ENCODE measurements around the gene RNF40. TPM values are rescaled to one million over a fixed set of nuclear protein-coding genes. Genes with fewer than 3 reads are reported as not detected.

The RNF40 gene
- total RNA-seq, 1 experiment from 2014 or later: 90.3 TPM

- H3K79me2 ChIP-seq (ENCODE audit: insufficient read depth, low read length): peaks cover 21% of the 10 kb centered on the region
- no peaks in the 10 kb centered on the region for H3K9me2 ChIP-seq (ENCODE audit: insufficient read depth)
- no peak overlapping the region for H2AFZ ChIP-seq (ENCODE audit: low read depth, low read length, poor library complexity, severe bottlenecking)
- H3K4me2 ChIP-seq (ENCODE audit: low read length): no peak overlapping the region
- no peak for TF ChIP-seq EGR1 (IDR thresholded peaks at IDR 0.05; ENCODE audit: low read depth)
- no peak for TF ChIP-seq CBX3 (IDR thresholded peaks at IDR 0.05; ENCODE audit: low read depth)
- no peak for TF ChIP-seq POLR2AphosphoS5 (IDR thresholded peaks at IDR 0.05; ENCODE audit: low read depth, low read length)
- TF ChIP-seq FOSL1 (IDR thresholded peaks at IDR 0.05; ENCODE audit: low read depth): no peak
- no peak for TF ChIP-seq ZBTB33 (IDR thresholded peaks at IDR 0.05; ENCODE audit: extremely low read depth, insufficient replicate concordance, low read length)
- POLR2A ChIA-PET: no interaction called here
- no peak overlapping the region for H3K9ac ChIP-seq (ENCODE audit: low read length)
- ATAC-seq (no peak), DNase-seq (ENCODE audit: low read depth, low spot score) (no peak)
- no peak overlapping the region for H3K27ac ChIP-seq (ENCODE audit: low read depth, low read length)
- H4K20me1 ChIP-seq (ENCODE audit: insufficient read depth): no peaks in the 10 kb centered on the region
- H3K27me3 ChIP-seq (ENCODE audit: insufficient read depth, low read length): no peaks in the 10 kb centered on the region
- intact Hi-C loops (cut with micrococcal nuclease): no loop called here
- CTCF ChIA-PET: no interaction called here
- no peaks in the 10 kb centered on the region for H3K9me3 ChIP-seq (ENCODE audit: control insufficient read depth in 1 of 2, insufficient read depth in 1 of 2, low read depth in 1 of 2, low read length in 2 of 2)
- peaks cover 7 to 22% of the 10 kb centered on the region in 2 experiments; a peak in 3 of 4 replicates for H3K4me1 ChIP-seq (ENCODE audit: control insufficient read depth in 1 of 2, insufficient read depth in 2 of 2, low read length in 2 of 2)
- RAD21 ChIA-PET (ENCODE audit: low non-redundant PET in 1 of 2, low total read pairs in 2 of 2, uncharacterized antibody in 2 of 2, unreplicated experiment in 2 of 2): no interaction called here
- no TSS peak for BruUV-seq (replicated peaks)
- H3K4me3 ChIP-seq (replicated peaks in 1 of 2; ENCODE audit: low read depth in 1 of 2, low read length in 2 of 2): no peak overlapping the region
- H3K36me3 ChIP-seq (ENCODE audit: control insufficient read depth in 1 of 2, insufficient read depth in 2 of 2, low read length in 2 of 2): peaks cover 9 to 14% of the 10 kb centered on the region in 2 experiments; a peak in 3 of 4 replicates
These were observed 21.4 kb downstream of the RNF40 start for GRCh38 chr16:30783280-30784109.

GRCh38 chr16:30784215-30784614 is 22.1 kb downstream of the RNF40 start:
- Histone ChIP-seq H3K27ac (ENCODE audit: low read depth, low read length) (no peak overlapping the region), H3K79me2 (ENCODE audit: insufficient read depth, low read length) (peaks cover 21% of the 10 kb centered on the region), H3K4me1 (ENCODE audit: control insufficient read depth in 1 of 2, insufficient read depth in 2 of 2, low read length in 2 of 2) (peaks cover 7 to 22% of the 10 kb centered on the region in 2 experiments; a peak in 3 of 4 replicates), H3K4me2 (ENCODE audit: low read length) (no peak overlapping the region), H3K9me3 (ENCODE audit: control insufficient read depth in 1 of 2, insufficient read depth in 1 of 2, low read depth in 1 of 2, low read length in 2 of 2) (no peaks in the 10 kb centered on the region), H3K4me3 (replicated peaks in 1 of 2; ENCODE audit: low read depth in 1 of 2, low read length in 2 of 2) (no peak overlapping the region), H2AFZ (ENCODE audit: low read depth, low read length, poor library complexity, severe bottlenecking) (no peak overlapping the region), H3K27me3 (ENCODE audit: insufficient read depth, low read length) (no peaks in the 10 kb centered on the region), H4K20me1 (ENCODE audit: insufficient read depth) (no peaks in the 10 kb centered on the region), H3K9me2 (ENCODE audit: insufficient read depth) (no peaks in the 10 kb centered on the region), H3K9ac (ENCODE audit: low read length) (no peak overlapping the region), H3K36me3 (ENCODE audit: control insufficient read depth in 1 of 2, insufficient read depth in 2 of 2, low read length in 2 of 2) (peaks cover 9 to 14% of the 10 kb centered on the region in 2 experiments; a peak in 3 of 4 replicates)
- intact Hi-C loops (cut with micrococcal nuclease): no loop called here
- CTCF ChIA-PET: no interaction called here
- no peak for TF ChIP-seq ZNF274 (IDR thresholded peaks at IDR 0.05; ENCODE audit: low read depth, low read length)
- RAD21 ChIA-PET (ENCODE audit: low non-redundant PET in 1 of 2, low total read pairs in 2 of 2, uncharacterized antibody in 2 of 2, unreplicated experiment in 2 of 2): interaction anchor here in 1 of 2 experiments (0.6 kb wide), 1 partner anchor 65 kb away, joined by 3 read pairs; no protein-coding TSS in a partner anchor
- POLR2A ChIA-PET: interaction anchor here (2.4 kb wide), 1 partner anchor 21 kb away, joined by 9 read pairs; no protein-coding TSS in a partner anchor
- no peak for DNase-seq (ENCODE audit: low read depth, low spot score)
- no TSS peak for BruUV-seq (replicated peaks)
- no peak for ATAC-seq
